HepG2 (cell line): ENCODE data around the gene TMBIM6. TPM values are rescaled to one million over a fixed set of nuclear protein-coding genes. Genes with fewer than 3 reads are reported as not detected.

Experiments used
- ATAC-seq: fragments of 200-7000 bp; cut with Tn5 transposase; 3 replicates; pipeline ENCODE4 v1.9.1; 2020; ENCODE audit warnings: mild to moderate bottlenecking, moderate library complexity
- BruUV-seq: library from RNA; stranded (reverse); fragments of 400-500 nt; replicated peaks from 2 replicates; lab custom pipeline; 2021; lab: Mats Ljungman, UMichigan
- CTCF ChIA-PET: fragments of 300-600 bp; formaldehyde crosslinking; extraction: SDS; loops from one replicate; lab custom pipeline; 2021; ENCODE audit warnings: low total read pairs, inconsistent platforms, low intra/inter-chr PET ratio; lab: Yijun Ruan, JAX
- POLR2A ChIA-PET: fragments of 350-600 bp; sonication (Branson Sonifier 250); formaldehyde crosslinking; loops from one replicate; lab custom pipeline; 2020; ENCODE audit warnings: antibody characterized with exemption, inconsistent platforms; lab: Yijun Ruan, JAX
- DNase-seq: peaks from one replicate; pipeline ENCODE4 v3.0.0-alpha.2; 2015; ENCODE audit warnings: low spot score
- FAIRE-seq: peaks from 3 replicates; lab custom pipeline; 2011; peaks lifted over from hg19 to GRCh38; lab: Jason Lieb, UNC
- H2AFZ ChIP-seq: one replicate; pipeline ENCODE4 v1.6.1; 2011; ENCODE audit warnings: low read length, inconsistent platforms
- H3K27ac ChIP-seq: fragments of 300-600 bp; 3 replicates; pipeline ENCODE4 v1.8.0; 2011; ENCODE audit warnings: mixed run types, mild to moderate bottlenecking, mixed read lengths, low read length, inconsistent platforms; ENCODE audit not compliant: insufficient read depth; ENCODE audit errors: extremely low read length
- H3K27me3 ChIP-seq, 2 experiments: fragments of 200-600 bp in 1 of 2; 2 replicates in 1 of 2; 3 replicates in 1 of 2; pipeline versions ENCODE4 v1.6.0 to v1.8.0; 2011; ENCODE audit warnings: low read length in 2 of 2, mild to moderate bottlenecking in 2 of 2, moderate library complexity in 2 of 2, inconsistent platforms in 1 of 2; ENCODE audit not compliant: insufficient read depth in 2 of 2, control insufficient read depth in 1 of 2
- H3K36me3 ChIP-seq, 2 experiments: fragments of 200-600 bp in 1 of 2; replicated peaks in 1 of 2; 2 replicates in 1 of 2; 3 replicates in 1 of 2; pipeline versions ENCODE4 v1.5.1 to v1.8.0; 2011; ENCODE audit warnings: low read length in 2 of 2, inconsistent platforms in 1 of 2; ENCODE audit not compliant: insufficient read depth in 2 of 2, control insufficient read depth in 1 of 2
- H3K4me1 ChIP-seq: 2 replicates; pipeline ENCODE4 v1.5.1; 2012; ENCODE audit warnings: low read length, inconsistent platforms; ENCODE audit not compliant: insufficient read depth
- H3K4me2 ChIP-seq: 2 replicates; pipeline ENCODE4 v1.6.0; 2011; ENCODE audit warnings: low read depth, low read length, inconsistent platforms
- H3K4me3 ChIP-seq, 3 experiments: fragments of 200-600 bp in 1 of 3; sonication (generic), shearing (Covaris generic) in 1 of 3; replicated peaks in 1 of 3; 2 replicates each; pipeline ENCODE4 v1.5.1; 2011 to 2016; ENCODE audit warnings: low read length in 3 of 3, inconsistent platforms in 2 of 3, low read depth in 2 of 3, mild to moderate bottlenecking in 2 of 3, control low read depth in 1 of 3, mixed read lengths in 1 of 3; ENCODE audit not compliant: insufficient read depth in 1 of 3
- H3K79me2 ChIP-seq: one replicate; pipeline ENCODE4 v1.6.1; 2011; ENCODE audit warnings: low read length, inconsistent platforms; ENCODE audit not compliant: insufficient read depth
- H3K9ac ChIP-seq: 2 replicates; pipeline ENCODE4 v1.6.0; 2011; ENCODE audit warnings: mild to moderate bottlenecking, low read depth, low read length, inconsistent platforms; ENCODE audit not compliant: insufficient read depth
- H3K9me3 ChIP-seq: 2 replicates; pipeline ENCODE4 v1.5.1; 2012; ENCODE audit warnings: mild to moderate bottlenecking, low read length
- H4K20me1 ChIP-seq: 2 replicates; pipeline ENCODE4 v1.6.0; 2011; ENCODE audit warnings: inconsistent platforms, mild to moderate bottlenecking, low read length, moderate library complexity; ENCODE audit not compliant: insufficient read depth
- CENPT ChIP-seq: sonication (generic); formaldehyde crosslinking; IDR thresholded peaks from 2 replicates; pipeline ENCODE4 v1.8.0; 2022; ENCODE audit warnings: low read depth, mild to moderate bottlenecking, moderate library complexity, missing genetic modification reagents
- JDP2 ChIP-seq: sonication (generic); formaldehyde crosslinking; IDR thresholded peaks from 2 replicates; pipeline ENCODE4 v1.8.1; 2022; ENCODE audit warnings: missing genetic modification reagents, borderline replicate concordance
- MAFF ChIP-seq: IDR thresholded peaks from 2 replicates; pipeline ENCODE4 v1.6.1; 2011; ENCODE audit warnings: low read depth, low read length, improper control_type of control experiment
- MTA1 ChIP-seq: sonication (generic); formaldehyde crosslinking; IDR thresholded peaks from 2 replicates; pipeline ENCODE4 v1.4.0; 2020; ENCODE audit warnings: missing genetic modification reagents, mild to moderate bottlenecking, borderline replicate concordance
- MYNN ChIP-seq: sonication (generic); formaldehyde crosslinking; IDR thresholded peaks from 2 replicates; pipeline ENCODE4 v1.4.0; 2020; ENCODE audit warnings: mild to moderate bottlenecking, low read depth, missing genetic modification reagents
- PHF5A ChIP-seq: IDR thresholded peaks from one replicate; pipeline ENCODE4 v1.6.1; 2018; ENCODE audit warnings: low read depth, missing genetic modification reagents; ENCODE audit not compliant: unreplicated experiment
- RNF219 ChIP-seq: sonication (generic); formaldehyde crosslinking; IDR thresholded peaks from 2 replicates; pipeline ENCODE4 v1.5.0; 2020; ENCODE audit warnings: mild to moderate bottlenecking, missing genetic modification reagents
- ZNF256 ChIP-seq: sonication (generic); formaldehyde crosslinking; conservative IDR thresholded peaks from 2 replicates; pipeline ENCODE4 v1.4.0; 2020; ENCODE audit warnings: missing genetic modification reagents
- ZNF512 ChIP-seq: sonication (generic); formaldehyde crosslinking; IDR thresholded peaks from 2 replicates; pipeline ENCODE4 v1.4.0; 2020; ENCODE audit warnings: mild to moderate bottlenecking, missing genetic modification reagents
- ZNF597 ChIP-seq: sonication (generic); formaldehyde crosslinking; IDR thresholded peaks from 2 replicates; pipeline ENCODE4 v1.5.0; 2020; ENCODE audit warnings: missing genetic modification reagents
- WGBS: methylation state at CpG from one replicate; pipeline ENCODE4 v1.1.6; 2017; ENCODE audit warnings: low lambda C conversion rate; 5-methylcytosine and 5-hydroxymethylcytosine counted together
- in situ Hi-C: cut with HindIII; loops from 2 replicates; pipeline ENCODE4 v1.10.0; 2017; ENCODE audit warnings: low pct_unique_long_range_greater_than_20kb; ENCODE audit not compliant: extremely low pct_ligation_motif_present
- intact Hi-C: fragments of 100-400 bp; cut with micrococcal nuclease; formaldehyde crosslinking; loops from one replicate; pipeline ENCODE4 v1.10.0; 2022; ENCODE audit not compliant: unreplicated experiment
- polyA plus RNA-seq, 8 experiments: library from polyadenylated mRNA; depleted of rRNA in 3 of 8; stranded (reverse) in 7 of 8; unstranded in 1 of 8; fragments of >200 nt; fragmentation: Illumina TruSeq in 4 of 8; extraction: Trizol in 4 of 8; gene quantifications; 2 replicates each; pipeline versions ENCODE4 v1.2.1 to v1.2.3, GENCODE V29; 2011 to 2016; ENCODE audit warnings: low read depth in 4 of 8, missing spikeins in 1 of 8, mixed read lengths in 1 of 8; ENCODE audit not compliant: insufficient read depth in 1 of 8
- total RNA-seq, 5 experiments: library from RNA; depleted of rRNA; stranded (reverse); fragments of >200 nt; fragmentation: Illumina TruSeq; extraction: Trizol; gene quantifications; 2 replicates each; pipeline ENCODE4 v1.2.3, GENCODE V29; 2016; ENCODE audit warnings: low read depth in 1 of 5

The TMBIM6 gene
- total and polyA plus RNA-seq, 2 of the 13 experiments (the other 11 are each of a cell fraction or from before 2014, with no cell fraction given): 412 to 468 TPM

- Histone ChIP-seq H3K36me3 (peaks cover 7 to 16% of the 10 kb centered on the region in 2 experiments; a peak in 4 of 5 replicates), H3K27me3 (no peaks in the 10 kb centered on the region), H2AFZ (no peak overlapping the region), H3K9me3 (no peaks in the 10 kb centered on the region), H3K27ac (no peak overlapping the region), H3K9ac (no peak overlapping the region), H4K20me1 (no peaks in the 10 kb centered on the region), H3K4me3 (no peak overlapping the region), H3K4me1 (no peaks in the 10 kb centered on the region), H3K79me2 (no peaks in the 10 kb centered on the region), H3K4me2 (no peak overlapping the region)
- FAIRE-seq: no peak
- in situ Hi-C loops: loop anchor here (5.0 kb wide), 1 partner anchor 34 kb away; the partner anchor contains the start of gene NCKAP5L
- 92% methylated on average over 2 of the region's 9 CpGs for WGBS
- no peak for ATAC-seq
- no TSS peak for BruUV-seq
- no peak for DNase-seq
- intact Hi-C loops: no loop called here
- CTCF ChIA-PET: no interaction called here
- TF ChIP-seq ZNF256 (CRISPR knock-in tag) (no peak), ZNF597 (CRISPR knock-in tag) (no peak), JDP2 (CRISPR knock-in tag) (no peak), ZNF512 (CRISPR knock-in tag) (no peak), MTA1 (CRISPR knock-in tag) (no peak), CENPT (CRISPR knock-in tag) (no peak), MYNN (CRISPR knock-in tag) (no peak), MAFF (no peak), PHF5A (no peak), RNF219 (no peak)
- POLR2A ChIA-PET: no interaction called here
Observed at GRCh38 chr12:49793620-49794019, 52.3 kb downstream of the TMBIM6 start.
